H9 (cell line): Measurements from ENCODE around the gene RAD51C. TPM values are rescaled to one million over a fixed set of nuclear protein-coding genes. Genes with fewer than 3 reads are reported as not detected.

Experiments used
- DNase-seq: peaks from one replicate; pipeline ENCODE4 v3.0.0-alpha.2; 2017
- H2AFZ ChIP-seq: one replicate; pipeline ENCODE4 v1.6.1; 2013; ENCODE audit warnings: mild to moderate bottlenecking, low read length, control low read depth, moderate library complexity
- H2AK5ac ChIP-seq: 2 replicates; pipeline ENCODE4 v1.6.1; 2013; ENCODE audit warnings: low read length, control low read depth, mixed read lengths; ENCODE audit not compliant: insufficient read length
- H2BK120ac ChIP-seq: one replicate; pipeline ENCODE4 v1.6.1; 2013; ENCODE audit warnings: low read depth, mild to moderate bottlenecking, low read length, control low read depth, inconsistent platforms; ENCODE audit not compliant: poor library complexity, severe bottlenecking
- H2BK12ac ChIP-seq: 2 replicates; pipeline ENCODE4 v1.6.1; 2013; ENCODE audit warnings: low read length, control low read depth, mixed read lengths, low read depth; ENCODE audit not compliant: insufficient read length
- H2BK15ac ChIP-seq: 2 replicates; pipeline ENCODE4 v1.6.1; 2013; ENCODE audit warnings: low read depth, low read length, control low read depth
- H2BK20ac ChIP-seq: one replicate; pipeline ENCODE4 v1.6.1; 2013; ENCODE audit warnings: low read depth, mild to moderate bottlenecking, low read length, control low read depth, inconsistent platforms; ENCODE audit not compliant: poor library complexity, severe bottlenecking
- H2BK5ac ChIP-seq: 2 replicates; pipeline ENCODE4 v1.6.1; 2013; ENCODE audit warnings: low read length, control low read depth, mixed read lengths; ENCODE audit not compliant: insufficient read length
- H3K14ac ChIP-seq: 2 replicates; pipeline ENCODE4 v1.6.1; 2013; ENCODE audit warnings: low read length, control low read depth; ENCODE audit not compliant: insufficient read depth
- H3K18ac ChIP-seq: 2 replicates; pipeline ENCODE4 v1.6.1; 2013; ENCODE audit warnings: low read depth, mild to moderate bottlenecking, mixed read lengths, low read length, control low read depth; ENCODE audit not compliant: insufficient read length
- H3K23ac ChIP-seq: 2 replicates; pipeline ENCODE4 v1.6.1; 2013; ENCODE audit warnings: low read length, control low read depth, mixed read lengths, low read depth; ENCODE audit not compliant: insufficient read length
- H3K23me2 ChIP-seq: 2 replicates; pipeline ENCODE4 v1.6.1; 2013; ENCODE audit warnings: low read depth, mild to moderate bottlenecking, mixed read lengths, low read length, control low read depth; ENCODE audit not compliant: insufficient read length, poor library complexity, severe bottlenecking
- H3K27ac ChIP-seq: 2 replicates; pipeline ENCODE4 v1.5.1; 2013; ENCODE audit warnings: low read length, control low read depth, mixed read lengths, low read depth; ENCODE audit not compliant: insufficient read length
- H3K27me3 ChIP-seq: 2 replicates; pipeline ENCODE4 v1.6.1; 2013; ENCODE audit warnings: low read length, control low read depth, inconsistent platforms; ENCODE audit not compliant: insufficient read depth
- H3K4ac ChIP-seq: 2 replicates; pipeline ENCODE4 v1.6.1; 2013; ENCODE audit warnings: low read depth, mild to moderate bottlenecking, control low read depth, inconsistent platforms, low read length, moderate library complexity
- H3K4me1 ChIP-seq: 2 replicates; pipeline ENCODE4 v1.6.1; 2013; ENCODE audit warnings: low read length, control low read depth, inconsistent platforms; ENCODE audit not compliant: insufficient read depth
- H3K4me2 ChIP-seq: 2 replicates; pipeline ENCODE4 v1.6.1; 2013; ENCODE audit warnings: low read length, control low read depth, mixed read lengths; ENCODE audit not compliant: insufficient read length, insufficient read depth
- H3K56ac ChIP-seq: 2 replicates; pipeline ENCODE4 v1.6.1; 2013; ENCODE audit warnings: low read depth, mild to moderate bottlenecking, mixed read lengths, low read length, control low read depth; ENCODE audit not compliant: insufficient read length
- H3K79me1 ChIP-seq: 2 replicates; pipeline ENCODE4 v1.6.1; 2013; ENCODE audit warnings: low read depth, mild to moderate bottlenecking, moderate library complexity, low read length, control low read depth, inconsistent platforms; ENCODE audit not compliant: insufficient read depth, poor library complexity, severe bottlenecking
- H3K79me2 ChIP-seq: 2 replicates; pipeline ENCODE4 v1.6.1; 2013; ENCODE audit warnings: low read length, control low read depth, inconsistent platforms; ENCODE audit not compliant: insufficient read depth
- H3K9ac ChIP-seq: 2 replicates; pipeline ENCODE4 v1.6.1; 2013; ENCODE audit warnings: low read length, control low read depth, mixed read lengths; ENCODE audit not compliant: insufficient read length; ENCODE audit errors: extremely low read depth
- H3K9me3 ChIP-seq: one replicate; pipeline ENCODE4 v1.6.1; 2013; ENCODE audit warnings: low read depth, low read length, inconsistent platforms; ENCODE audit not compliant: control insufficient read depth
- H3T11ph ChIP-seq: one replicate; pipeline ENCODE4 v1.6.1; 2013; ENCODE audit warnings: mild to moderate bottlenecking, low read length, control low read depth, inconsistent platforms
- H4K20me1 ChIP-seq: one replicate; pipeline ENCODE4 v1.6.1; 2013; ENCODE audit not compliant: control insufficient read depth, insufficient read length, insufficient read depth
- H4K5ac ChIP-seq: 2 replicates; pipeline ENCODE4 v1.6.1; 2013; ENCODE audit warnings: low read depth, mild to moderate bottlenecking, mixed read lengths, low read length, control low read depth; ENCODE audit not compliant: insufficient read length
- H4K8ac ChIP-seq: replicated peaks from 2 replicates; pipeline ENCODE4 v1.6.1; 2013; ENCODE audit warnings: low read length, control low read depth, mixed read lengths, low read depth; ENCODE audit not compliant: insufficient read length
- H4K91ac ChIP-seq: 2 replicates; pipeline ENCODE4 v1.6.1; 2013; ENCODE audit warnings: low read depth, mild to moderate bottlenecking, moderate library complexity, mixed read lengths, low read length, control low read depth; ENCODE audit not compliant: insufficient read length
- H3K27ac Mint-ChIP-seq, 3 experiments: 2 replicates in 2 of 3; 3 replicates in 1 of 3; pipeline ENCODE4 v1.8.0; 2020 to 2021; ENCODE audit warnings: mixed read lengths in 3 of 3, mild to moderate bottlenecking in 1 of 3, moderate library complexity in 1 of 3
- H3K27me3 Mint-ChIP-seq: 2 replicates; pipeline ENCODE4 v1.8.0; 2021; ENCODE audit warnings: low read depth, mild to moderate bottlenecking, moderate library complexity, mixed read lengths
- H3K36me3 Mint-ChIP-seq, 3 experiments: 2 replicates in 2 of 3; 3 replicates in 1 of 3; pipeline ENCODE4 v1.8.0; 2020 to 2021; ENCODE audit warnings: low read depth in 3 of 3, mixed read lengths in 3 of 3; ENCODE audit not compliant: insufficient read depth in 1 of 3
- H3K4me1 Mint-ChIP-seq, 2 experiments: 2 replicates each; pipeline ENCODE4 v1.8.0; 2020; ENCODE audit warnings: mixed read lengths in 2 of 2
- H3K4me3 Mint-ChIP-seq, 2 experiments: 2 replicates in 1 of 2; 3 replicates in 1 of 2; pipeline ENCODE4 v1.8.0; 2020 to 2021; ENCODE audit warnings: mild to moderate bottlenecking in 2 of 2, mixed read lengths in 2 of 2, moderate library complexity in 1 of 2
- H3K9me3 Mint-ChIP-seq, 2 experiments: 2 replicates in 1 of 2; 3 replicates in 1 of 2; pipeline ENCODE4 v1.8.0; 2020; ENCODE audit warnings: mild to moderate bottlenecking in 2 of 2, mixed read lengths in 2 of 2, moderate library complexity in 1 of 2
- CTCF ChIP-seq: fragments of 200-600 bp; sonication (generic); conservative IDR thresholded peaks from 3 replicates; pipeline ENCODE4 v1.8.0; 2021; ENCODE audit warnings: antibody characterized with exemption, mild to moderate bottlenecking
- WGBS: extraction: QIAGEN DNeasy Blood & Tissue Kit; methylation state at CpG from one replicate; pipeline ENCODE4 v1.1.7; 2013; ENCODE audit warnings: missing lambda C conversion rate, low lambda C conversion rate, mixed read lengths; ENCODE audit not compliant: insufficient read length; ENCODE audit errors: extremely low coverage; 5-methylcytosine and 5-hydroxymethylcytosine counted together
- total RNA-seq: library from RNA; stranded (reverse); gene quantifications from 2 replicates; pipeline ENCODE4 v1.2.1, GENCODE V29; 2021

The RAD51C gene
- total RNA-seq, 1 experiment from 2014 or later = 11.3 TPM

DNA sequence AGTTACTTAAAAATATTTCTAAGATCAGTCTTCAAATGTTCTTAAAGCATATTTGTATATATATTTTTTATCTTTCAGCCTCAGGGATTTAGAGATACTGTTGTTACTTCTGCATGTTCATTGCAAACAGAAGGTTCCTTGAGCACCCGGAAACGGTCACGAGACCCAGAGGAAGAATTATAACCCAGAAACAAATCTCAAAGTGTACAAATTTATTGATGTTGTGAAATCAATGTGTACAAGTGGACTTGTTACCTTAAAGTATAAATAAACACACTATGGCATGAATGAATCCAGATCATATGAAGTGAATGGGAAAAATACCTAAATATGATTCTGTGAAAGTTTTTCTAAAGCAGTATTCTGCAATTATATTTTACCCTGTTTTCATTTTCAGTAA lies 41.6 kb downstream of the RAD51C start:
- H3K4me3 Mint-ChIP-seq = no peak overlapping the region
- no peak overlapping the region for H3K27ac ChIP-seq
- no peaks in the 10 kb centered on the region for H3K27me3 ChIP-seq
- no peaks in the 10 kb centered on the region for H3K36me3 Mint-ChIP-seq
- H4K20me1 ChIP-seq = no peaks in the 10 kb centered on the region
- H3K56ac ChIP-seq = no peak overlapping the region
- H3K23me2 ChIP-seq = no peaks in the 10 kb centered on the region
- no peak overlapping the region for H2BK120ac ChIP-seq
- no peaks in the 10 kb centered on the region for H3K4me1 Mint-ChIP-seq
- H4K8ac ChIP-seq = no peak overlapping the region
- no peak for TF ChIP-seq CTCF
- H2BK15ac ChIP-seq = no peak overlapping the region
- no peak for DNase-seq
- H3K4me1 ChIP-seq = no peaks in the 10 kb centered on the region
- no peak overlapping the region for H2AFZ ChIP-seq
- no peak overlapping the region for H3T11ph ChIP-seq
- H3K4me2 ChIP-seq = no peak overlapping the region
- H2BK12ac ChIP-seq = no peak overlapping the region
- no peak overlapping the region for H3K18ac ChIP-seq
- no peak overlapping the region for H3K4ac ChIP-seq
- H4K5ac ChIP-seq = no peak overlapping the region
- H3K23ac ChIP-seq = no peak overlapping the region
- WGBS = no CpG with 5 or more reads among the region's 3 CpGs
- H3K9me3 ChIP-seq = no peaks in the 10 kb centered on the region
- H2BK5ac ChIP-seq = no peak overlapping the region
- H4K91ac ChIP-seq = no peak overlapping the region
- H3K9me3 Mint-ChIP-seq = no peaks in the 10 kb centered on the region
- no peaks in the 10 kb centered on the region for H3K79me2 ChIP-seq
- no peak overlapping the region for H3K9ac ChIP-seq
- no peak overlapping the region for H3K14ac ChIP-seq
- no peak overlapping the region for H2AK5ac ChIP-seq
- no peaks in the 10 kb centered on the region for H3K79me1 ChIP-seq
- no peak overlapping the region for H2BK20ac ChIP-seq
- H3K27ac Mint-ChIP-seq = no peak overlapping the region
- no peaks in the 10 kb centered on the region; the same call in 1 of the 2 replicates for H3K27me3 Mint-ChIP-seq
